ENCODE measurements around the gene YDJC.
"Not testable (repeated sequence)": the region's sequence is repeated elsewhere in the genome, so short reads cannot be mapped to it uniquely, and the experiment has no call there.

YDJC gene

GRCh38 chr22:21631025-21631424, 1.2 kb upstream of the YDJC start:
- no peak for DNase-seq (ENCODE audit: low read depth)

DNA sequence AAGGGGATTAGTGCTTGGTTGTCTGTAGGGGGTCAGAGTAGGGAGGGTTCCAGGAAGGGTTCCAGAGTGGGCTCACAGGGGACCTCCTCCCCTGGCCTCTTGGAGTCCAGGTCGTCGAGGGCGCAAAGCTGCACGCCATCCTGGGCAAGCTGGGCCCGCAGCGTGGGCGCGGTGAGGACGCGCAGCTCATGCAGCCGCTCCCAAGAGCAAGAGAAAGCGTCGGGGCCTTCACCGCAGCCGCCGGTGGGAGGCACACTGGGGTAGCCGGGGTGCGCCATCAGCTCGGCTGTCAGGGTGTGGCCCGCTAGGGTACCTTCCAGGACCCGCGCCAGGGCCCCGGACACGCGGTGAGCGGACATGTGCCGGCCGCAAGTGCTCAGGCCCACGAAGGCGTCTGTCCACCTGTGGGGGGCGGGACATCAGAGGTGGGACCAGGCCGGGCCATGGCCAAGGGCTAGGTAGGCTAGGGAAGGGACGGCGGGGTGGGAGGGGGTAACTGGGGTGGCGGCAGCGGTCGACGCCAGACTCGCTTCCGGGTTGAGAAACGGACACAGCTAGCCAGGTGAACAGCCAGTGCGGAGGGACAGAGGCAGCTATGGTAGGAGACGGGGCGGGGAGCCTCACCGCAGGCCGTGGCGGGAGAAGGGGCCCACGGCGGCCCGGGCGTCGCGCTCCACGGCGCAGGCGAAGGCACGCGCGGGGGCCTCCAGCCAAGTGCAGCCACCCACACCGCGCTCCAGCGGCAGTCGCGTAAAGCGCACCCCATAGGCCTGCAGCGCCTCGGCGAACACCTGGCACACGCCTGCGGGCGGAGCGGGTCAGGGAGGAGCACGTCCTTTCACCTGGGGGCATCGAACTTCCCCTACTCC, 1.2 kb downstream of the YDJC start:
- no peak for DNase-seq (ENCODE audit: low read depth)

- no peak for DNase-seq (ENCODE audit: low read depth)
Observed at GRCh38 chr22:21626735-21627469, 2.9 kb downstream of the YDJC start.

DNA sequence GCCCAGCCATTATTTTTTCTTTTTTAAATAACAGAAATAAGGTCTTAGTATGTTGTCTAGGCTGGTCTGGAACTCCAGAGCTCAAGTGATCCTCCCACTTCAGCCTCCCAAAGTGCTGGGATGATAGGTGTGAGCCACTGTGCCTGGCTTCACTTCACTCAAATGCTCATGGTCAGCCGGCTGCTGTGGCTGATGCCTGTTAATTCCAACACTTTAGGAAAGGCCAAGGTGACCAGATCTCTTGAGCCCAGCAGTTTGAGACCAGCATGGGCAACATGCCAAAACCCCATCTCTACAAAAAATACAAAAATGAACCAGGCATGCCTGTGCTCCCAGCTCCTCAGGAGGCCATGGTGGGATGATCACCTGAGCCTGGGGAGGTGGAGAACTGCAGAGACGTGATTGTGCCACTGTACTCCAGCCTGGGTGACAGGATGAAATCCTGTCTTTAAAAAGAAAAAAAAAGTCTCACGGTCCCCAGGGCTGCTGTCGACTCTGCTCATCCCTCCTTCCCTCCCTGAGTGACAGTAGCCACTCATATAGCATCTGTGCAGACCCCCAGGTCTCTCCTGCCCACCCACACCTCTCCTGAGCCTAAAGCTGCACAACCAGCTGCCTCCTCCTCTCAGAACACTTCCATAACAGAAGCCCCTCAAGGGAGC, 3.6 kb downstream of the YDJC start:
- no peak for DNase-seq (ENCODE audit: low read depth)

- no peak for DNase-seq (ENCODE audit: low read depth)
Observed at GRCh38 chr22:21624880-21625791, 4.7 kb downstream of the YDJC start.

DNA sequence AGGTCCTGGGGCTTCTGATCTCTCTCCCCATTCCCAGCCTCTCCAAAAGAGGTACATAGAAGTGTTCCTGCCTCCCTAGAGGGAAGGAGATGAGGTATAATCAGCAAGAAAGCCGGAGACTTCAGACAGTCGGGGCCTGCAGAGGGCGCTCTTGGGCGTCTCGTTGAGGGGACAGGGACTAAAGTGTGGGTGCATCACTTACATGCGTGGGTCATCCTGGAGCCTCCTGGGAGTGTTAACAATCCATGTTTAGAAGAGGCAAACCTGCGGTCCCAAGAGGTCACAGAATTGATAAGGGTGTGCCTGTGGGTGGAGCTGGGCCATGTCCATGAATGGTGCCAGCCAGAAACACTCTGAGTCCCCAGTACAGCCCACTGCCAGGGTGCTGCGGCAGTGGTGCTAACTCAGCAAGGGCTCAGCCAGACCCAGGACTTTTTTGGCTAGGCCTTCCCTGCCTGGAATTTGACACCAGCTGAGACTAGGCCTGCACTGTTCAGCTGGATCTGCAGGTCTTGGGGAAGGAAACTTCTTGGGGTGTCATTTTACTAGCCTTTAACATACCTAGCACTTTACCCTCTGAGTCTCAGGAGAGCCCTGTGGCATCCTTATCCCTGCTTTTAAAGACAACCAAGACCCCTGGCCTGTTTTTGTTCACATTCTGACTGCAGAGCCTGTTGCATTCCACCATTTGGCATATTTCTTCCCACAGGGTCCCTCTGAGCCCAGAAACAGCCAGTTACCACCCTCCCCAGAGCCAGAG, 5.5 kb downstream of the YDJC start:
- DNase-seq (ENCODE audit: low read depth), result no peak

- no peak for DNase-seq (ENCODE audit: low read depth)
Observed at GRCh38 chr22:21623648-21623970, 6.2 kb downstream of the YDJC start.

GRCh38 chr22:21622919-21623647, 6.7 kb downstream of the YDJC start:
- DNase-seq (ENCODE audit: low read depth), result no peak

DNA sequence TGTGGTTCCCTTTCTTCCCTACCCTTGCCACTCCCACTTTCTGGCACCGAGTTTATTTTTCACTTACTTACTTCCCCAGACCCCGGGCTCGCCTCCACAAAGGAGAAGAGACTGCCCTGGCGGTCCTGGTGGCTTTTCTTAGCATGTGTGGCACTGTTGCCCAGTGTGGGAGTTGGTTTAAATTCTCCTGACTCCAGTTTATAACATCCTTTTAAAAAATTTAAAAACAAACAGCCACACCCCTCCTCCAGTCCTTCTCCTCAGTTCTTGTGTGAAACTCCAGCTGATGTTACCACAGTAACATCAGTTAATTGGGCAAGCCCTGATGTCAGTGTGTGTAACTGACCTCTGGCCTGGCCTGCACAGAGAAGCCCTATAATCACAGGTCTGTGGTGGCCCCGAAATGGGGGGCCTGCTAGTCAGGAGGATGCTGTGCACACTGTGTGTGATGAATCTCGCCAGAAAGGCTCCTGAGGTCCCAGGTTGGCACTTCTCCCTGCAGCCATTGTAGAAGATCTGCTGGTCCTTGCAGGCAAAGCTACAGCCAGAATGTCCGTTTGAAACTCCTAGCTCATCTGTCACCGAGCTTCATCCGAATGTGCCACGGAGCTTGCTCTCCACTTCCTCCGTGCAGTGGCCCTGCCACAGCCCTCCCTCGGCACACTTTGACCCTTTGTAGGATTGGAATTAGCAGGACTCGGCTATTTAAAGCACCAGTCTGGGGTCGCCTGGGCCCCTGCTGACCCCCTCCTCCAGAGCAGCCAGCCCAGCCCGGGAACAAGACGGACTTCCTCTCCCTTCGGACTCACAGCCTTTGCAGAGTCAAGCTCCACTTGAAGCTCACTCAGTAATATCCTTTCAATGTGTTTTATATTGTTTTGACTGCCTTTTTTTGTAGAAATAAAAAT, 7.6 kb downstream of the YDJC start:
- DNase-seq (ENCODE audit: low read depth), result no peak

DNA sequence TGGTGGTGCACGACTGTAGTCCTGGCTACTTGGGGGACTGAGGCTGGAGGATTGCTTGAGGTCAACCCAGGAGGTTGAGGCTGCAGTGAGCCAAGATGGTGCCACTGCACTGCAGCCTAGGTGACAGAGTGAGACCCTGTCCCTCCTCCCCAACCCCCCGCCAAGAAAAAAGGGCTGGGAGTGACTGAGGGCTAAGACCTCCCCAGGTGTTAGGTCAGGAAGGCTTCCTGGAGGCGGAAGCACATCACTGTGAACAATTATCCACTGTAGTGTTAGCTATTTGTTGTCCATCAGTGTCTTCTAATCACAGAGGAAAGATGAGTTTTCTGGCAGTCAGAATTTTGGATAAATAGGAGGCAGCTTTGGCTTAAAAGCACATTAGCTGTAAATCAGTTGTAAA, 8.8 kb downstream of the YDJC start:
- DNase-seq (ENCODE audit: low read depth), result no peak

- not testable (repeated sequence) for DNase-seq (ENCODE audit: low read depth)
Observed at GRCh38 chr22:21617337-21617736, 12.5 kb downstream of the YDJC start.

DNA sequence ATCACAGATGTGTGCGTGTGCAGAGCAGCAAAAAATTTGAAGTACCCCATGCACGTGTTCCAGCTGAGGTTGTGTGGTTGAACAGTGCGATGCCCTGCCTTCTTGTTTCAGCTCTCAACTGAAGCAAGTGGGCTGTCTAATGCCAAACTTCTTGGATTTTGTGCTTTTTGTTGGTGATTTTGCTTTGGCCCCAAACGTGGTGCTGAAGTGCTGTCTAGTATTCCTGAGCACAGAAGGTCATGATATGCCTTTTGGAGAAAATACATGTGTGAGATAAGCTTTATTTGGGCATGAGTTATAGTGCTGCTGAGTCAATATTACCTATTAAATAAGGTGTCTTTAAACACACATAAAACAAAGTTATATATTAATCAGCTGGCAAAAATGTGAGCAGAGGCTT, 14.1 kb downstream of the YDJC start:
- no peak for DNase-seq (ENCODE audit: low read depth)

GRCh38 chr22:21613553-21614233, 16.1 kb downstream of the YDJC start:
- no peak for DNase-seq (ENCODE audit: low read depth)

GRCh38 chr22:21612858-21613257, 17.0 kb downstream of the YDJC start:
- DNase-seq (ENCODE audit: low read depth), result no peak

DNA sequence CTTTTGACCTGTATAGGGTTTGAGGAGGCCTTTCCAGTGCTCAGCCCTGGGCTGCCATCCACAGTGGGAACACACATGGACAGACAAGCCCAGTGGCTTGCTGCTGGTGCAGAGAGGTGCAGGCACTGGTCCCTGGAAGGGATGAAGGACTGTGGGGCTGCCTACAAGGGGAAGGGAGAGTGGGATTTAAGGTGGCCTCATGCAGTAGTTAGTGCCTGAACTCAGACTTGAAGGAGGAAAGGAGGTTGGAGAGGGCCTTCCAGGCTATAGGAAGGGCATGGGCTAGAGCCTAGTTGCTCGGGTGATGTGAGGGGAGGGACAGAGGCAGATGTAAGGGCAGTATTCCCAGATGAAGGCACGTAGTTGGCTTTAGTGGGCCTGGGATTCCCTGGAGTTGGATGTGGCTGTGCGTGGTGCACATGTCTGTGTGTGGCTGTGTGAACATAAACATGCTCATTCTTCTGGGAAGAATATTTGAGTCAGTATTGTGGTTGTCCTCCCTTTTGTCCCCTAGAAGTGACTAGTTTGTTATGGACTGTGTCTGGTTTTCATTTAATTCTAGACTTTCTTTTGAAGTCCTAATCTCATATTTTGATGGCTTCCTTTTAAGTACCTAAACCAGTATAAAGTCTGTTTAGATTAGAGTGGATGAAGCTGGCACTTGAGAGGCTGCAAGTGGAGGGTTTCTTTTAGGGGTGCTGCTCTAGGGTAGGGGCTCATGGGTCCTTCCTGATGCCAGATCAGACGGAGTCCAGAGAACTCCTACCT, 18.4 kb downstream of the YDJC start:
- DNase-seq (ENCODE audit: low read depth), result no peak

DNA sequence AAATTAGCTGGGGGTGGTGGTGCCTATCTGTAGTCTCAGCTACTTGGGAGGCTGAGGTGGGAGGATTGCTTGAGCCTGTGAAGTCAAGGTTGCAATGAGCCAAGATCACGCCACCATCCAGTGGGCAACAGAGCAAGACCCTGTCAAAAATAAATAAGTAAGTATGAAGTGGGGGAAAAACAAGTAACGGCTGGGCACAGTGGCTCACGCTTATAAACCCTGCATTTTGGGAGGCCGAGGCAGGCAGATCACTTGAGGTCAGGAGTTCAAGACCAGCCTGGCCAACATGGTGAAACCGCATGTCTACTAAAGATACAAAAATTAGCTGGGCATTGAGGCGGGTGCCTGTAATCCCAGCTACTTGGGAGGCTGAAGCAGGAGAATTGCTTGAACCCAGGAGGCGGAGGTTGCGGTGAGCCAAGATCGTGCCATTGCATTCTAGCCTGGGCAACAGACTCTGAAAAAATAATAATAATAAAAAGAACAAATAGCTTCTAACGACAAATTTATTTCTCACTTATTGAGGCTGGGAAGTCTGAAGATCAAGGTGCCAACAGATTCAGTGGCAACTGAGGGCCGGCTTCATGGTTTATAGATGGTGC, 20.2 kb downstream of the YDJC start:
- DNase-seq (ENCODE audit: low read depth), result not testable (repeated sequence)

DNA sequence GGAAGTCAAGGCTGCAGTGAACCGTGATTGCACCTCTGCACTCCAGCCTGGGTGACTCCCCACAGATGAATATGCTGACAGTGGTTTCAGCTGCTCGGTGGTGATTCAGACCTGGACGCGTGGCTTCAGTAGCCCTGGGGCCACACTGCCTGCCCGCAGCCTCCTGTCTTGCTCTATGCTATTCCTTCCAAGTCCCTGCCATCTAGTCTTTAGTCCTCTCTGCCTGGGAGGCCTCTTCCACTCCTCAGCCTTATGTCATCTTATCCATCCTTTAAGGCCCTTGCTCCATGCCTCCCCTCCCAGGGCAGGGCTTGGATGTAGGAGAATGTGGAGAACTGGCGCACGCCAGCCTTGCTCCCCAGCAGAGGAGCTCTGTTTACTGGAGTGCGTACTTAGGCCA, 23.0 kb downstream of the YDJC start:
- no peak for DNase-seq (ENCODE audit: low read depth)
